Upper lobe of right lung (tissue), 1 donor: ENCODE measurements around the gene FHOD3. TPM values are rescaled to one million over a fixed set of nuclear protein-coding genes. Genes with fewer than 3 reads are reported as not detected.

ENCODE experiments used
- ATAC-seq: fragments of 200-7000 bp; cut with Tn5 transposase; one replicate; pipeline ENCODE4 v1.9.1; 2020; ENCODE audit warnings: mild to moderate bottlenecking, moderate library complexity
- DNase-seq: peaks from one replicate; pipeline ENCODE4 v3.0.0-alpha.2; 2020
- H3K27ac ChIP-seq: fragments of 200-600 bp; one replicate; pipeline ENCODE4 v1.8.0; 2022
- H3K27me3 ChIP-seq: fragments of 200-600 bp; one replicate; pipeline ENCODE4 v1.8.0; 2022; ENCODE audit warnings: mild to moderate bottlenecking
- H3K36me3 ChIP-seq: fragments of 200-600 bp; one replicate; pipeline ENCODE4 v1.8.0; 2022
- H3K4me1 ChIP-seq: fragments of 200-600 bp; one replicate; pipeline ENCODE4 v1.8.0; 2022
- H3K4me3 ChIP-seq: fragments of 200-600 bp; one replicate; pipeline ENCODE4 v1.8.0; 2022; ENCODE audit warnings: mild to moderate bottlenecking
- H3K9me3 ChIP-seq: fragments of 200-600 bp; one replicate; pipeline ENCODE4 v1.8.0; 2022
- intact Hi-C: fragments of 100-400 bp; cut with DNase I; formaldehyde crosslinking; loops from one replicate; pipeline ENCODE4 v1.11.0; 2022
- total RNA-seq: library from RNA; stranded (reverse); fragmentation: NEBNext Ultra II Directional; extraction: Animal tissue kit (Norgen Biotek cat#: 25700); gene quantifications from one replicate; pipeline ENCODE4 v1.2.1, GENCODE V29; 2021
- TF ChIP-seq, protein P1 (sequence below): fragments of 200-600 bp; IDR thresholded peaks from one replicate; pipeline ENCODE4 v1.8.0; 2022; ENCODE audit warnings: antibody characterized with exemption
- donor health status: DM: no; HTN: yes; CAD: no; lungs with severe emphysema.

FHOD3 gene
- total RNA-seq, 1 donor from 2014 or later: 1.9 TPM

DNA sequence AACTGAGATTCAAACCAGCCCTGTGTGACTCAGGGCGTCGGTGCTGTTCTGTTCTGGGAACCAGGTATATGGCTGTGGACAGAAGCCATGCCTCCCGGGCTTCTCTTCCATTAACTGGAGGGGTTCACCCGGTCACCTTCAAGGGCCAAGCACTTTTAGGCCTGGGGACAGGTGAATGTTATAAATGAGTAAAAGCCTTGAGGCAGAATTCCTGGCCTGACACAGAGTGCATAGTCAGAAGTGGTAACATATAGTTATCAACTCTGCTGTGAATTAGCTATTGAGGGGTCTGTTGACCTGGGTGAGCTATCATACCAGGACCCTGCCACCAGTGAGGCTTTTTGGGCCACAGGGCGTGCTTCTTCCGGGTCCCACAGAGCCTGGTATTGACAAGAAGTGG, 2.7 kb downstream of the FHOD3 start:
- TF ChIP-seq, protein P1, sequence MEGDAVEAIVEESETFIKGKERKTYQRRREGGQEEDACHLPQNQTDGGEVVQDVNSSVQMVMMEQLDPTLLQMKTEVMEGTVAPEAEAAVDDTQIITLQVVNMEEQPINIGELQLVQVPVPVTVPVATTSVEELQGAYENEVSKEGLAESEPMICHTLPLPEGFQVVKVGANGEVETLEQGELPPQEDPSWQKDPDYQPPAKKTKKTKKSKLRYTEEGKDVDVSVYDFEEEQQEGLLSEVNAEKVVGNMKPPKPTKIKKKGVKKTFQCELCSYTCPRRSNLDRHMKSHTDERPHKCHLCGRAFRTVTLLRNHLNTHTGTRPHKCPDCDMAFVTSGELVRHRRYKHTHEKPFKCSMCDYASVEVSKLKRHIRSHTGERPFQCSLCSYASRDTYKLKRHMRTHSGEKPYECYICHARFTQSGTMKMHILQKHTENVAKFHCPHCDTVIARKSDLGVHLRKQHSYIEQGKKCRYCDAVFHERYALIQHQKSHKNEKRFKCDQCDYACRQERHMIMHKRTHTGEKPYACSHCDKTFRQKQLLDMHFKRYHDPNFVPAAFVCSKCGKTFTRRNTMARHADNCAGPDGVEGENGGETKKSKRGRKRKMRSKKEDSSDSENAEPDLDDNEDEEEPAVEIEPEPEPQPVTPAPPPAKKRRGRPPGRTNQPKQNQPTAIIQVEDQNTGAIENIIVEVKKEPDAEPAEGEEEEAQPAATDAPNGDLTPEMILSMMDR: no peak
- H3K27ac ChIP-seq: no peak overlapping the region
- peaks cover 52% of the 10 kb centered on the region for H3K27me3 ChIP-seq
- ATAC-seq: no peak
- peaks cover 17% of the 10 kb centered on the region for H3K4me1 ChIP-seq
- DNase-seq: no peak
- no peaks in the 10 kb centered on the region for H3K9me3 ChIP-seq
- no peak overlapping the region for H3K4me3 ChIP-seq
- H3K36me3 ChIP-seq: no peaks in the 10 kb centered on the region
- intact Hi-C loops: no loop called here

DNA sequence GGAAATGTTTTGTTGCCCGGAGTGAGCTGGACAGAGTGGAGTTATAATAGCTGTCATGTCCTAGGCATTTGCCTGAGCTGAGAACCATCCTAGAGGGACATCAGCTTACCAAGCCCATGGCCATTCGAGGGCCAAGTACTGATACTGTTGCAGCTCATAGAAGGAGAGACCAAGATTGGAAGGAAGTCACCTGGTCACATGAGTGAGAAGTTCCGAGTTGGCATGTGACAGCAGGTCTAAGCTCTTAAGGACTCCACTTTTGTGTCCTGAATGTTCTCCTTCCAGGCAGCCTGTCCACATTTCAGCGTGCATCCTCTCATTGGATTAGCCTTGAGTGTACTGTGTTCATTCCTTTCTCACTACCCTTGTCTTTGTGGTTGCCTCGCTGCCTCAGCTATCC, 4.4 kb downstream of the FHOD3 start:
- Histone ChIP-seq H3K4me3 (no peak overlapping the region), H3K9me3 (no peaks in the 10 kb centered on the region), H3K27ac (no peak overlapping the region), H3K4me1 (peaks cover 13% of the 10 kb centered on the region), H3K36me3 (no peaks in the 10 kb centered on the region), H3K27me3 (peaks cover 38% of the 10 kb centered on the region)
- ATAC-seq (no peak), DNase-seq (no peak)
- intact Hi-C loops: no loop called here
- TF ChIP-seq, protein P1: no peak

DNA sequence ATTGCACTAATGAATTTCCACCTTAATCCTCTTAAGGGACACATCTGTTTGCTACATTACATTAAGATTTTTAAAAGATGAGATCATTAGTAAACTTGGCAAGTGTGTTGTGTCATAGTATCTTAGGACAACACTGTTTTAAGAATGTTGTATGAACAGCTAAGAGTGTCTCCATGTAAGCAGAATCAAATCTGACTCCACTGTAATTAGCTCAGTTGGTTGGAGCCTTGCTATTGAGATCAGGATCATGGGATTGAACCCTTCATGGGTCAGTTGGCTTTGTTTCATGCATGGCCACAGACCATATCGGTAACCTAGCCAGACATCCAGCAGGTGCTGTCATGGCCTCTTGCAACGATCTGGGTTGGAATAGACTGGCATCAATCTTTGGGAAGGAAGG, 5.2 kb downstream of the FHOD3 start:
- ATAC-seq (no peak), DNase-seq (no peak)
- H3K4me3 ChIP-seq: no peak overlapping the region
- no peaks in the 10 kb centered on the region for H3K9me3 ChIP-seq
- TF ChIP-seq, protein P1: no peak
- H3K4me1 ChIP-seq: peaks cover 9% of the 10 kb centered on the region
- no peaks in the 10 kb centered on the region for H3K36me3 ChIP-seq
- intact Hi-C loops: no loop called here
- H3K27me3 ChIP-seq: peaks cover 35% of the 10 kb centered on the region
- H3K27ac ChIP-seq: no peak overlapping the region

DNA sequence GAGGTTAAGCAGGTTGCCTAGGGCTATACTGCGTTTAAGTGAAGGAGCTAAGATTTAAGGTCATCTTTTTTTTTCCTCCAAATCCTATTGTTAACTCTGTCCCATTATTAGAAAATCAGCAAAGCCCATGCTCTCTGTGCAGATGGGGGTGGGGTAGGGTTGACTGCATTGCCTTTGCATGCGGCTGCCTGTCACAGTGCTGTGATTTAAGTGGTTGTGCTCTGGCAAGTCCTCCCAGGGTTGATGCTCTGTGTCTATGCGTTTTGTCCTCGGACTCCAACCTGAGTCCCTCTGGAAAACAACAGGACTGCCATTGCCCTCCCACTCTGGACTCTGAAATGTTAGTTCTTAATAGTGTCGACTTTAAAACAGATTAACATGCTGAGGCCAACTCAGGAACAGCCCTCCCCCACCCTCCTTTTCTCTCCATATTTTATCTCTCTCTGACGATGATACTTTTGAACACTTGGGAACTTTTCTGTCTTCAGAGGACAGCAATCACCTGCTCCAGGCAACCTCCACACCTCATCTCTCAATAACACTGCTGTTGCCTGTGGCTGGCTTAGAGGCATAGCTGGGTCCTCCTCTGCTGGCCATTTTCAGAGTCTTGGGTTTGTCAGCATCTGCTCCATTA, 5.8 kb downstream of the FHOD3 start:
- H3K4me3 ChIP-seq: no peak overlapping the region
- no peak overlapping the region for H3K27ac ChIP-seq
- peaks cover 28% of the 10 kb centered on the region for H3K27me3 ChIP-seq
- intact Hi-C loops: no loop called here
- H3K9me3 ChIP-seq: no peaks in the 10 kb centered on the region
- ATAC-seq: no peak
- peaks cover 3% of the 10 kb centered on the region for H3K4me1 ChIP-seq
- TF ChIP-seq, protein P1: no peak
- DNase-seq: no peak
- no peaks in the 10 kb centered on the region for H3K36me3 ChIP-seq

DNA sequence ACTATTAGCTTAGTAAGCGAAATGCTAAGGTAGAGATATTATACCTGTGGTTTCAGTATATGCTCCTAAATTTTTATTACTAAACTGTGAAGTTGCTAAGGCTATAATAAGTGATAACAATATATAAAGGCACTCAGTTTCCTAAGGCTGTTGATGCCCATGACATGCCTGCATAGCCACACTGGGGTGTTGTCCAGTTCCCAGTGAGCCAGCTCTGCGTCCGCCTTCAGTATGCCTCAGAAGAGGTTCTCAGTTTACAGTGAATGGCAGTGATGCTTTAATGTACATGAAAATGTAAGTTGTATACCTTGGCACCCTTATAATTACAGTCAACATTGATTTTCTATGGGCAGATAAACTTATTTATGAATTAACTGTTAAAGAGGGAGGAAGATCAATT, 7.2 kb downstream of the FHOD3 start:
- ATAC-seq: no peak
- Histone ChIP-seq H3K27ac (no peak overlapping the region), H3K4me1 (no peaks in the 10 kb centered on the region), H3K4me3 (no peak overlapping the region), H3K36me3 (no peaks in the 10 kb centered on the region), H3K27me3 (peaks cover 14% of the 10 kb centered on the region), H3K9me3 (no peaks in the 10 kb centered on the region)
- intact Hi-C loops: no loop called here
- no peak for DNase-seq
- TF ChIP-seq, protein P1: no peak

DNA sequence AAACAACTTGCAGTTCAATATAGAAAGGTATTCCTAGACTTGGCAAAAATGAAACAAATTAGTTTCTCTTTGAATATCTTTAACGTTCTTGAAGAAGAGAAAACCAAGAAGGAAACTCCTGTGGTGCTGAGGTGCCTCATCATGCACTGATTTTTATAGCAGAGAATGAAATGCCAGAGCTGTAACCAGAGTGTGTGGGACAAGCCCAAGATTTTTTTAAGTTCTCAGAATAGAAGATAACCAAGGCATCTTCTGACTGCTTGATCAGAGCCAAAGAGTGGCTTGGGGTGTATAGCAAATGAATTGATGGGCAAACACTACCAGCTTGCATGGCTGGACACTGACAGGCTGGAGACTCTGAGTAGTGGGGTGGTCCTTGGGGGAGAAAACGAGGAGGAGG, 7.9 kb downstream of the FHOD3 start:
- Histone ChIP-seq H3K36me3 (no peaks in the 10 kb centered on the region), H3K27me3 (peaks cover 8% of the 10 kb centered on the region), H3K27ac (no peak overlapping the region), H3K4me1 (no peaks in the 10 kb centered on the region), H3K4me3 (no peak overlapping the region), H3K9me3 (no peaks in the 10 kb centered on the region)
- intact Hi-C loops: no loop called here
- TF ChIP-seq, protein P1: no peak
- no peak for DNase-seq
- no peak for ATAC-seq
